GM12878 (cell line): ENCODE results near the gene CMSS1.

Experiments
- KDM1A ChIP-seq: fragments of 200-600 bp; sonication (generic); IDR thresholded peaks from 2 replicates; pipeline ENCODE4 v1.6.1; 2016; ENCODE audit warnings: borderline replicate concordance
- MEF2A ChIP-seq: IDR thresholded peaks from 2 replicates; pipeline ENCODE4 v1.6.1; 2011; ENCODE audit warnings: low read depth, mild to moderate bottlenecking, low read length, moderate library complexity; ENCODE audit not compliant: insufficient read depth
- MYC ChIP-seq: IDR thresholded peaks from 2 replicates; pipeline ENCODE4 v1.6.1; 2011; ENCODE audit warnings: mild to moderate bottlenecking, low read length, moderate library complexity, inconsistent platforms; ENCODE audit not compliant: insufficient read depth, insufficient replicate concordance, insufficient read length, severe bottlenecking
- POLR2A ChIP-seq: IDR thresholded peaks from 2 replicates; pipeline ENCODE4 v1.6.1; 2011; ENCODE audit warnings: low read depth, mild to moderate bottlenecking, low read length
- RCOR1 ChIP-seq: conservative IDR thresholded peaks from 2 replicates; pipeline ENCODE4 v1.6.1; 2012; ENCODE audit warnings: low read depth, low read length, improper control_type of control experiment
- SKIL ChIP-seq: fragments of 450-650 bp; IDR thresholded peaks from 2 replicates; pipeline ENCODE4 v1.6.1; 2017; ENCODE audit warnings: mild to moderate bottlenecking, low read depth, inconsistent platforms; ENCODE audit not compliant: poor library complexity, severe bottlenecking
- SP1 ChIP-seq: IDR thresholded peaks from one replicate; pipeline ENCODE4 v1.6.1; 2011; ENCODE audit warnings: low read depth, low read length
- TF ChIP-seq, protein P1 (sequence below): fragments of 450-650 bp; formaldehyde crosslinking; IDR thresholded peaks from 2 replicates; pipeline ENCODE4 v1.5.0; 2022; ENCODE audit warnings: mild to moderate bottlenecking, missing genetic modification characterization
- TF ChIP-seq, protein P2 (sequence below), 3 experiments: IDR thresholded peaks in 2 of 3; conservative IDR thresholded peaks in 1 of 3; 2 replicates each; pipeline ENCODE4 v1.5.1; 2011; ENCODE audit warnings: low read depth in 3 of 3, low read length in 3 of 3, mild to moderate bottlenecking in 3 of 3, control low read depth in 2 of 3, moderate library complexity in 2 of 3, inconsistent platforms in 1 of 3, mixed read lengths in 1 of 3; ENCODE audit not compliant: control insufficient read depth in 2 of 3, insufficient read depth in 1 of 3; ENCODE audit errors: extremely low read depth in 1 of 3

GRCh38 chr3:100197876-100198275 is 380.2 kb downstream of the CMSS1 start:
- TF ChIP-seq MEF2A: no peak
- TF ChIP-seq, protein P1, sequence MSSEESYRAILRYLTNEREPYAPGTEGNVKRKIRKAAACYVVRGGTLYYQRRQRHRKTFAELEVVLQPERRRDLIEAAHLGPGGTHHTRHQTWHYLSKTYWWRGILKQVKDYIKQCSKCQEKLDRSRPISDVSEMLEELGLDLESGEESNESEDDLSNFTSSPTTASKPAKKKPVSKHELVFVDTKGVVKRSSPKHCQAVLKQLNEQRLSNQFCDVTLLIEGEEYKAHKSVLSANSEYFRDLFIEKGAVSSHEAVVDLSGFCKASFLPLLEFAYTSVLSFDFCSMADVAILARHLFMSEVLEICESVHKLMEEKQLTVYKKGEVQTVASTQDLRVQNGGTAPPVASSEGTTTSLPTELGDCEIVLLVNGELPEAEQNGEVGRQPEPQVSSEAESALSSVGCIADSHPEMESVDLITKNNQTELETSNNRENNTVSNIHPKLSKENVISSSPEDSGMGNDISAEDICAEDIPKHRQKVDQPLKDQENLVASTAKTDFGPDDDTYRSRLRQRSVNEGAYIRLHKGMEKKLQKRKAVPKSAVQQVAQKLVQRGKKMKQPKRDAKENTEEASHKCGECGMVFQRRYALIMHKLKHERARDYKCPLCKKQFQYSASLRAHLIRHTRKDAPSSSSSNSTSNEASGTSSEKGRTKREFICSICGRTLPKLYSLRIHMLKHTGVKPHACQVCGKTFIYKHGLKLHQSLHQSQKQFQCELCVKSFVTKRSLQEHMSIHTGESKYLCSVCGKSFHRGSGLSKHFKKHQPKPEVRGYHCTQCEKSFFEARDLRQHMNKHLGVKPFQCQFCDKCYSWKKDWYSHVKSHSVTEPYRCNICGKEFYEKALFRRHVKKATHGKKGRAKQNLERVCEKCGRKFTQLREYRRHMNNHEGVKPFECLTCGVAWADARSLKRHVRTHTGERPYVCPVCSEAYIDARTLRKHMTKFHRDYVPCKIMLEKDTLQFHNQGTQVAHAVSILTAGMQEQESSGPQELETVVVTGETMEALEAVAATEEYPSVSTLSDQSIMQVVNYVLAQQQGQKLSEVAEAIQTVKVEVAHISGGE: no peak
- no peak for TF ChIP-seq POLR2A
- no peak for TF ChIP-seq SP1
- no peak for TF ChIP-seq SKIL
- TF ChIP-seq, protein P2, sequence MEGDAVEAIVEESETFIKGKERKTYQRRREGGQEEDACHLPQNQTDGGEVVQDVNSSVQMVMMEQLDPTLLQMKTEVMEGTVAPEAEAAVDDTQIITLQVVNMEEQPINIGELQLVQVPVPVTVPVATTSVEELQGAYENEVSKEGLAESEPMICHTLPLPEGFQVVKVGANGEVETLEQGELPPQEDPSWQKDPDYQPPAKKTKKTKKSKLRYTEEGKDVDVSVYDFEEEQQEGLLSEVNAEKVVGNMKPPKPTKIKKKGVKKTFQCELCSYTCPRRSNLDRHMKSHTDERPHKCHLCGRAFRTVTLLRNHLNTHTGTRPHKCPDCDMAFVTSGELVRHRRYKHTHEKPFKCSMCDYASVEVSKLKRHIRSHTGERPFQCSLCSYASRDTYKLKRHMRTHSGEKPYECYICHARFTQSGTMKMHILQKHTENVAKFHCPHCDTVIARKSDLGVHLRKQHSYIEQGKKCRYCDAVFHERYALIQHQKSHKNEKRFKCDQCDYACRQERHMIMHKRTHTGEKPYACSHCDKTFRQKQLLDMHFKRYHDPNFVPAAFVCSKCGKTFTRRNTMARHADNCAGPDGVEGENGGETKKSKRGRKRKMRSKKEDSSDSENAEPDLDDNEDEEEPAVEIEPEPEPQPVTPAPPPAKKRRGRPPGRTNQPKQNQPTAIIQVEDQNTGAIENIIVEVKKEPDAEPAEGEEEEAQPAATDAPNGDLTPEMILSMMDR (IDR thresholded peaks at IDR 0.05 in 2 of 3, conservative IDR thresholded peaks at IDR 0.05 in 1 of 3; ENCODE audit: control insufficient read depth in 2 of 3, extremely low read depth in 1 of 3, insufficient read depth in 1 of 3, low read depth in 3 of 3, low read length in 3 of 3): no peak
- TF ChIP-seq MYC: no peak
- TF ChIP-seq KDM1A: no peak
- no peak for TF ChIP-seq RCOR1
